ENCODE results near the gene RHEX.

RHEX gene

DNA sequence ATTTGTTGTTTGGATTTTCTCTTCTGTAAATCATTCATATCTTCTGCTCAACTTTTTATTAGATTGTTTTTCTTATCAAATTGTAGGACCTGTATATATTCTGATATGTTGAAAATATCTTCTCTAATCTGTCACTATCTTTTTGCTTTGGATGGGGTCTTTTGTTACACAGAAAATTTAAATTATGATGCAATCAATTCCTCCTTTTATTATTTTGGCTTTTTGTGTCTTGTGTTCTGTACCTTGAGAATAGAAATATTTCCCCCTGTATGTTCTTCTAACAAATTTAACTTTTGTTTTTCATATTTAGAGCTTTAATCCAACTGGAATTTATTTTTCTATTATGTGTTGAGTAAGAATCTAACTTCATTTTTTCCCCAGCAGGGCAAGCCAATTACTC, 67.4 kb downstream of the RHEX start:
- no peak for DNase-seq

DNA sequence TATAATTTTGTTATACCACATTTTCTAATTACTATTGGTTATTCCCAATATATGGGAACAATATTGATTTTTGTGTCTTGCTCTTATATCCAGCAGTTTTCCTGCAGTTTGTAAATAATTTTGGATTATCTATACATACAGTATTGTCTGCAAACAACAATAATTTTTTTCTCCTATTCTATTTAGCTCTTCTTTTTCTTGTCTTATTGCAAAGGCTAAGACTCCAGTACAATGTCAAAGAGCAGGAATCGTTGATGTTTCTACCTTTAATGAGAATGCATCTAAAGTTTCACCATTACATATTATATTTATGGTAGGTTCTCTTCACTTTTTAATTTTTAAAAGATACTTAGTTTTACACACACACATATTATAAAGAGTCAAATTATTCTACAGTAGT, 68.3 kb downstream of the RHEX start:
- DNase-seq: no peak

DNA sequence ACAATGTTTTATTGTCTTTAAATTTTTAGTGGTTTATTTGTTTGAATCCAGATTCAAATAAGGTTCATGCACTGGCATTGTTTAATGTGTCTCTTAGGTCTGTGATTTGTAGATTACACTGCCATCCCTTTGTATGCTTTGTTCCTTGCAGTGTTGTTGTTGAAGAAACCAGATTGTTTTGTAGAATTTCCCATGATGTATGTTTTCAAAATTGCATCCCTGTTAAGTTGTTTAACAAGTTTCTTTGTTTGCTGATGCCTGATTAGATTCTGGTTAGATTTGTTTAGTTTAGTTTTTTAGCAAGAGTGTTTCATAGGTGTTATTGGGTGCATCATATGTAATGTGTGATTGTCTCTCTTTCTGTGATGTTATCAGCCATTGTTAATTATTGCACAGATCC, 69.7 kb downstream of the RHEX start:
- DNase-seq: no peak

- DNase-seq: no peak
Measured at GRCh38 chr1:206125346-206125745, 72.4 kb downstream of the RHEX start.

GRCh38 chr1:206127336-206127735, 74.4 kb downstream of the RHEX start:
- DNase-seq: no peak

DNA sequence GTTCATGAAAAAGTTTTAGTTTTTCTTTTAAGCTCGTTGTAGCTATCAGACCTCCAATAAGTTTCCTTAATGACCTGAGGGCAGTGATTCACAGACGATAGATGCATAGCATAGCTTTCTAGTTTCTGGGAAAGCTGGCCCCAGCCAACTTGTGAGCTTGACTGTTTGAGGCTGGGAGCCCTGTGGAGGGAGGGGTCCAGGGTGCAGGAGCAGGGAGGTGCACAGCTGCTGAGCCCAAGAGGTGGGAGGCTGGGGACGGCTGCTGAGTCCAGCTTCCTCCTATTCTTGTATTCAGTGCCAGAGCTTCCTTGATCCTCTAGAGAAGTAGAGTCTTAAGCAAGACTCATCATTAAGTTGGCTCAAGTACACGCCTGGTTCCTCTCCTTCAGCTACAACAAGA, 75.2 kb downstream of the RHEX start:
- DNase-seq: no peak

DNA sequence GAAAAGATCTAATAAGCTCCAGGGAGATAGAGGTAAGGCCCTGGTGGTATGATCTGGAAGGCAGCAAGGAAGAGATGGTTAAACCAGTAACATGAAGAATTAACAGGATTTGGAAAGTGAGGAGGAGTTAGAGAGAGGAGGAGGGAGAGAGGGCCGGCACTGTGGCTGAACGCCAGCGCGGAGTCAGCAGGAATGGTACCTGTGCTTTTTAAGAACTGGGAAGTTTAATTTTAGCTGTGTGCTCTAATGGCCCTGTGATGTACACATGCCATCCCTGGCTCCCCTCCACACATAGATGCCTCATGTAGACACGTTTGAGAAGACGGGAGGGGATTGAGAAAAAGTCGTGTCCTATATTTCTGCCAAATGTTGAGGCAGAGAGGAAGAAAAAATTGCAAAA, 78.1 kb downstream of the RHEX start:
- no peak for DNase-seq

DNA sequence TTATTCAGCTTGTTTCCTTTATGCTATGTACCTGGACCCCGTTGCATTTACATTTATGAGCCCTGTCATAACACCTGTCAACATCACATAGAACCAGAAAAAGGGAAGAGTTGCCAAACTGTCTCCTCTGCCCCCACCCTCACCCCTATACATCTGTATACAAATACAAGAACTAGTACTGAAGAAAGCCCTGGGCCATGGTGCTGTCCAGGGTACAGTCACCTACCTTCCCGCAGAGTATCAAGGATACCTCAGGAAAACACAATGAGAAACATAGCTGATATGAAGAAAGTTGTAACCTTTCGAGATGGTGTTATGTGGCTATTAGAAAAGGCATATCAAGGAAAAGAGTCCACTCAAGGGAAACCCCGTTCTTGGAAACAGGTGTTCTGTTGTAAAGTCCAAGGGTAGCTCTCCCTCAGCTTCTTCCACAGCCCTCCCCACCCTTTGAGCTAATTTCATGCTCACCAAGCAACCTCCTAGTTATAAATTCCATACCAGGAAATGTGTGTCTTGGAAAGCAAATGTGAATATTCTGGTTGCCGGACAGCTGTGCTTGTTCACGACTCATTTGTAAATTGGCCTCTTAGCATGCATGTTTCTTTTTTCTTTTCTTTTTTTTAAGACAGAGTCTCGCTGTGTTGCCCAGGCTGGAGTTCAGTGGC, 80.9 kb downstream of the RHEX start:
- DNase-seq: no peak

DNA sequence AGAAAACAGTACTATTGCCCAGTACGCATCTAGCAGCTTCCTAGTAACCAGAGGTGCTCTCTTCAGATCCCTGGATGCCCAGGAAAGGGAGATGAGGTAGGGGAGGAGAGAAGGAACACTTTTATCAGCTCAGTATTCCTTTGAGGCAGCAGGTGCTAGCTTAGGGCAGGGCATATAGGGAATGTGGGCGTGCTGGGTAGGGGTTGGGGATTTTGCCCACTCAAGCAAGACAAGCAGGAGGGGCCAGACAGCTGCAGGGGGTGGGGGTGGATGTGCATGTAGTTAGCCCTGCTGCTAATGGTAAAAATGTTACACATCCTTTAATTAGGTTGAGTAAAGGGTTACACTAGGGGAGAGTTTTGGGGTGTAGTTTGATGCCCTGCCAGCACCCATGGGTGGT, 82.3 kb downstream of the RHEX start:
- DNase-seq: no peak

- DNase-seq: no peak
Measured at GRCh38 chr1:206136241-206136640, 83.3 kb downstream of the RHEX start.

DNA sequence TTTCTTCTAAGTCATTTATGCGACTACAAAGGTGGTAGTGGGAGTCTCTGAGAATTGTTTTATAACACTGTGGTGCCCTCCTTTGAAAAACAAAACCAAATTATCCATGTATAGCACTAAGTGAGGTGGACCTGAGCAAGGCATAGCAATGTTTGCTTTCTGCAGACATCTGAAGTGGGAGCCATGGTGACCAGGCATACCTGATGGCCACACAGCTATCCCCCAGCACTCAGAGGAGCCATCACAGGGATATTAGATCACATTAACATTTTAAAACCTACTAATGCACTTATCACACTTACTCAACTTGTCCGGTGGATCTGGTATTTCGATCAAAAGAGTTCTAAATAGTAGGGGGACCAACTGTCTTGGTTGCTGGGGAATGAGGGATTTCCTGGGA, 89.0 kb downstream of the RHEX start:
- no peak for DNase-seq

DNA sequence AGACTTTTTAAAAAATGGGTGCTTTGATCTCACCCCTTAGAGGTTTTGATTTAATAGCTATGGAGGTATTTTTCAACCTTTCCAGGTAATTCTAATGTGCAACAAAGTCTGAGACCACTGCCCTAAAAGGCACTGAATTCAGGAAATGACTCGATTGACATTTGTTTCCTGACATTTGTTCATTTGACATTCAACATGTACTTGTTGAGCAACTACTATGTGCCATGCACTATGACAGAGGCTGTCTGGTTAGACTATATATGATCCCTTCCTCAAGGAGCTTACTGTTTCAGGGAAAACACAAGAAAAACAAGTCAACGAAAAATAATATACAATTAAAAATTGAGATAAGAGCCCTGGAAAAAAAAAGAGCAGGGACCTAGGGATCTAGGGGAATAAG, 89.8 kb downstream of the RHEX start:
- DNase-seq: no peak

- no peak for DNase-seq
Measured at GRCh38 chr1:206143537-206144172, 90.7 kb downstream of the RHEX start.

- no peak for DNase-seq
Measured at GRCh38 chr1:206144605-206145004, 91.6 kb downstream of the RHEX start.

GRCh38 chr1:206145771-206146290, 92.9 kb downstream of the RHEX start:
- DNase-seq: no peak

Data from GF-D8 (cell line).